ENCODE results near the gene DNAJB8. TPM values are rescaled to one million over a fixed set of nuclear protein-coding genes. Genes with fewer than 3 reads are reported as not detected.

The DNAJB8 gene
- total and polyA plus RNA-seq, 2 experiments from 2014 or later: not detected

GRCh38 chr3:128481438-128481942 is 14.8 kb upstream of the DNAJB8 start:
- TF ChIP-seq EZH2 (IDR thresholded peaks at IDR 0.05; ENCODE audit: borderline replicate concordance) (no peak), EZH2phosphoT487 (IDR thresholded peaks at IDR 0.05; ENCODE audit: low read depth, severe bottlenecking, unreplicated experiment) (no peak), CTCF (IDR thresholded peaks at IDR 0.05; ENCODE audit: poor library complexity) (no peak)
- Histone ChIP-seq H3K4me2 (no peak overlapping the region), H3K4me1 (ENCODE audit: insufficient read depth) (peaks cover 14% of the 10 kb centered on the region), H3K9me2 (replicated peaks; ENCODE audit: insufficient read depth) (no peaks in the 10 kb centered on the region), H2AFZ (no peak overlapping the region), H4K20me1 (ENCODE audit: insufficient read depth, poor library complexity, severe bottlenecking) (no peaks in the 10 kb centered on the region), H3K9me3 (ENCODE audit: low read depth) (no peaks in the 10 kb centered on the region), H3K27me3 (peaks cover 48% of the 10 kb centered on the region), H3K27ac (no peak overlapping the region), H3K79me2 (no peaks in the 10 kb centered on the region), H3K36me3 (replicated peaks; ENCODE audit: insufficient read depth, low read depth) (no peaks in the 10 kb centered on the region), H3K4me3 (no peak overlapping the region)
- no peak for DNase-seq (ENCODE audit: low spot score)
- 80% methylated on average over 14 of the region's 19 CpGs for WGBS (ENCODE audit: low lambda C conversion rate, missing lambda C conversion rate)

GRCh38 chr3:128480717-128481437 is 14.2 kb upstream of the DNAJB8 start:
- H3K27me3 ChIP-seq: peaks cover 42% of the 10 kb centered on the region
- no peak overlapping the region for H3K4me3 ChIP-seq
- H3K27ac ChIP-seq: no peak overlapping the region
- H3K4me1 ChIP-seq (ENCODE audit: insufficient read depth): peaks cover 13% of the 10 kb centered on the region
- no peaks in the 10 kb centered on the region for H4K20me1 ChIP-seq (ENCODE audit: insufficient read depth, poor library complexity, severe bottlenecking)
- TF ChIP-seq EZH2phosphoT487 (IDR thresholded peaks at IDR 0.05; ENCODE audit: low read depth, severe bottlenecking, unreplicated experiment) (no peak), CTCF (IDR thresholded peaks at IDR 0.05; ENCODE audit: poor library complexity) (no peak), EZH2 (IDR thresholded peaks at IDR 0.05; ENCODE audit: borderline replicate concordance) (no peak)
- DNase-seq (ENCODE audit: low spot score): no peak
- no peaks in the 10 kb centered on the region for H3K9me3 ChIP-seq (ENCODE audit: low read depth)
- no peak overlapping the region for H3K4me2 ChIP-seq
- WGBS (ENCODE audit: low lambda C conversion rate, missing lambda C conversion rate): 93% methylated on average over 22 of the region's 27 CpGs
- H2AFZ ChIP-seq: no peak overlapping the region
- no peaks in the 10 kb centered on the region for H3K9me2 ChIP-seq (replicated peaks; ENCODE audit: insufficient read depth)
- H3K36me3 ChIP-seq (replicated peaks; ENCODE audit: insufficient read depth, low read depth): no peaks in the 10 kb centered on the region
- no peaks in the 10 kb centered on the region for H3K79me2 ChIP-seq

GRCh38 chr3:128480278-128480677 is 13.6 kb upstream of the DNAJB8 start:
- peaks cover 36% of the 10 kb centered on the region for H3K27me3 ChIP-seq
- no peak overlapping the region for H3K4me3 ChIP-seq
- 83% methylated on average over 11 of the region's 11 CpGs for WGBS (ENCODE audit: low lambda C conversion rate, missing lambda C conversion rate)
- no peak overlapping the region for H2AFZ ChIP-seq
- no peaks in the 10 kb centered on the region for H3K79me2 ChIP-seq
- TF ChIP-seq EZH2phosphoT487 (IDR thresholded peaks at IDR 0.05; ENCODE audit: low read depth, severe bottlenecking, unreplicated experiment): no peak
- TF ChIP-seq EZH2 (IDR thresholded peaks at IDR 0.05; ENCODE audit: borderline replicate concordance): no peak
- no peak for TF ChIP-seq CTCF (IDR thresholded peaks at IDR 0.05; ENCODE audit: poor library complexity)
- no peak overlapping the region for H3K27ac ChIP-seq
- no peaks in the 10 kb centered on the region for H3K9me3 ChIP-seq (ENCODE audit: low read depth)
- no peaks in the 10 kb centered on the region for H4K20me1 ChIP-seq (ENCODE audit: insufficient read depth, poor library complexity, severe bottlenecking)
- H3K36me3 ChIP-seq (replicated peaks; ENCODE audit: insufficient read depth, low read depth): no peaks in the 10 kb centered on the region
- H3K9me2 ChIP-seq (replicated peaks; ENCODE audit: insufficient read depth): no peaks in the 10 kb centered on the region
- DNase-seq (ENCODE audit: low spot score): no peak
- H3K4me1 ChIP-seq (ENCODE audit: insufficient read depth): peaks cover 13% of the 10 kb centered on the region
- H3K4me2 ChIP-seq: no peak overlapping the region

Data from hepatocyte (in vitro differentiated cells).